ENCODE results near the gene CSK. TPM values are rescaled to one million over a fixed set of nuclear protein-coding genes. Genes with fewer than 3 reads are reported as not detected.
"Not testable (repeated sequence)": the region's sequence is repeated elsewhere in the genome, so short reads cannot be mapped to it uniquely, and the experiment has no call there.

CSK gene
- 59.9 TPM for polyA plus RNA-seq (2013, experiment 1 of 4)
- 56.1 TPM for polyA plus RNA-seq (2013, experiment 2 of 4)
- 43.9 TPM for polyA plus RNA-seq (2013, experiment 3 of 4)
- 44.4 TPM for polyA plus RNA-seq (2013, experiment 4 of 4)

DNA sequence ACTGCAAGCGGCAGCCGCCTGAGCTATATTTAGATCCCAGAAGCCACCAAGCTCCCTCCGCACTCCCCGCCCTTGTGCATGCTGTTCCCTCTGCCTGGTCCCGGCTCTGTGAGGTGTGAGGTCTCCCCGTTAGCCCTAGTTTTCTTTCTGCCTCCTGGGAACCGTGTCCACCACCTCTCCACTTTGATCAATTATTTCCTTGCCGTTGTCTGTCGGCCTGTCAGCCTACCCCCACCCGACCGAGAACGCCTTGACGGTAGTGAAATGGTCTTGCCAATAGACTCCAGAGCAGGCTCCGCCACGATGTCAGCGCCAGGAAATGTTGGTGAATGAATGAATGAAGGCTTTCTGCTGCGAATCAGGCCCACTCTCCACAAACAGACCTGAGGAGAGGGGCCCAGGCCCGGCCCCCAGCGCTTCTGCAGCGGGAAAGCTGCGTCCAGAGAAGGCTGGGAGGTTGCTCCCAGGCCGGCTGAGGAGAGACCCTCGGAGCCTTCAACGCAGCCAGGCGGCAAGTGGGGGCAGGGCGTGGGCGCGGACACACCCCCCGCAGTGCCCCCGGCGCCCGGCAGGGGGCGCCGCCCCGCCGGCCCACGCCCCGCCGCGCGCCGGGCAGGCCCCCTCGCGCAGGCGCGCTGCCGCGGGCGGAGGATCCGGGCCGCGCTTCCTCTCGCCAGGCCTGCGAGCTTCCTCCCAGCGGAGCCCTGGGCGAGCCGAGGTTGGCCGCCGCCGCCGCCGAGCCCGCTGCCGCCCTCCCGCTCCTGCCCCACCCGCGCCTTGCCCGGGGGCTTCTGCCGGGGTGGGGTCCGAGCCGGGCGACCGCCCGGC lies at the start of gene CSK:
Gene CSK, plus strand, starts transcription at position 650 of the 828 bp plus-strand sequence. CDS start 16,218 bp downstream, outside the sequence.
- WGBS, 2 experiments, result 2 to 3% methylated on average over 74 of the region's 74 CpGs
- Histone ChIP-seq H3K36me3 (ENCODE audit: control insufficient read depth, insufficient read depth, low read length) (no peaks in the 10 kb centered on the region), H3K9me3 (ENCODE audit: control insufficient read depth, low read length) (no peaks in the 10 kb centered on the region), H3K27me3 (ENCODE audit: control insufficient read depth, insufficient read depth, low read length, poor library complexity, severe bottlenecking) (peaks cover 15% of the 10 kb centered on the region), H3K4me3 (ENCODE audit: insufficient read depth, low read depth, low read length) (peak within 1 kb of the TSS; percentile 77), H3K27ac (ENCODE audit: insufficient read depth, low read depth, low read length, poor library complexity, severe bottlenecking) (no peak within 1 kb of the TSS), H3K4me1 (ENCODE audit: control insufficient read depth, insufficient read depth, low read length) (peaks cover 39% of the 10 kb centered on the region)

DNA sequence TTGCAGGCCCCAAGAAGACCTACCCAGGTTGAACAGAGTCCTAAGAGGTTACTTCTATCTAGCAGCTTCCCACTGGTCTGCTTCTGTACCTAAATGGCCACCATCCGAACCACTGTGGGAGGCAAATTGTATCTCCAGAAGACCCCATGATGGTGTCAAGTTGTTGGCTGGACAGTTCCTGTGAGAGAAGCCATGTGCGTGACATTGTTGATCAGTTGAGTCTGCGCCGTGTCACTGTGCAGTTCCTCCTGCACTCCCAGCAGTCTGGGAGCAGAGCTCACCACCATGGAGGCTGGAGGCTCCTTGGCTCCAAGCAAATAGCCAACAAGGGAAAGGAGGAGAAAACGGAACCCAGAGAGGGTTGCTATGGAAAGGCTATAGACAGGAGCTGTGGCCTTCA lies 49.0 kb upstream of the CSK start:
- WGBS, 2 experiments, result 91 to 96% methylated on average over 5 of the region's 5 CpGs
- no peak overlapping the region for H3K4me3 ChIP-seq (ENCODE audit: insufficient read depth, low read depth, low read length)
- no peak overlapping the region for H3K27ac ChIP-seq (ENCODE audit: insufficient read depth, low read depth, low read length, poor library complexity, severe bottlenecking)
- peaks cover 32% of the 10 kb centered on the region for H3K27me3 ChIP-seq (ENCODE audit: control insufficient read depth, insufficient read depth, low read length, poor library complexity, severe bottlenecking)
- H3K4me1 ChIP-seq (ENCODE audit: control insufficient read depth, insufficient read depth, low read length), result no peaks in the 10 kb centered on the region
- H3K9me3 ChIP-seq (ENCODE audit: control insufficient read depth, low read length), result no peaks in the 10 kb centered on the region
- no peaks in the 10 kb centered on the region for H3K36me3 ChIP-seq (ENCODE audit: control insufficient read depth, insufficient read depth, low read length)

DNA sequence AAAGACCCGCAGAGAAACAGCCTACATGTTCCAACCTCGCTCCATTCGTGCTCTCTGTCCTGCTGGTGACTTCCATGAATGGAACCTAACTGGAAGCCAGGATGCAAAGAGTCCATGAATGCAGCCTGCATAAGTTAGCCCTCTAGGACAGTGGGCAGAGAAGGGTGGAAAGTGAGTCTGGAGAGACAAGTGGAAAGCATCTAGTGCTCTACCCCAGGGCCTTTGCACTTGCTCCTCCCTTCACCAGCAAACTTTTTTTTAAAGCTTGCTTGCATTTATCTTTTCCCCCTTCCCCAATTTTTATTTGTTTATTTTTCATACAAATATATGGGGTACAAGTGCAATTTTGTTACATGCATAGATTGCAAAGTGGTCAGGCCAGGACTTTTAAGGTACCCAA lies 48.6 kb upstream of the CSK start:
- WGBS, 2 experiments, result 91 to 94% methylated on average over 3 of the region's 3 CpGs
- Histone ChIP-seq H3K4me1 (ENCODE audit: control insufficient read depth, insufficient read depth, low read length) (no peaks in the 10 kb centered on the region), H3K9me3 (ENCODE audit: control insufficient read depth, low read length) (no peaks in the 10 kb centered on the region), H3K27me3 (ENCODE audit: control insufficient read depth, insufficient read depth, low read length, poor library complexity, severe bottlenecking) (peaks cover 31% of the 10 kb centered on the region), H3K27ac (ENCODE audit: insufficient read depth, low read depth, low read length, poor library complexity, severe bottlenecking) (no peak overlapping the region), H3K36me3 (ENCODE audit: control insufficient read depth, insufficient read depth, low read length) (no peaks in the 10 kb centered on the region), H3K4me3 (ENCODE audit: insufficient read depth, low read depth, low read length) (no peak overlapping the region)

DNA sequence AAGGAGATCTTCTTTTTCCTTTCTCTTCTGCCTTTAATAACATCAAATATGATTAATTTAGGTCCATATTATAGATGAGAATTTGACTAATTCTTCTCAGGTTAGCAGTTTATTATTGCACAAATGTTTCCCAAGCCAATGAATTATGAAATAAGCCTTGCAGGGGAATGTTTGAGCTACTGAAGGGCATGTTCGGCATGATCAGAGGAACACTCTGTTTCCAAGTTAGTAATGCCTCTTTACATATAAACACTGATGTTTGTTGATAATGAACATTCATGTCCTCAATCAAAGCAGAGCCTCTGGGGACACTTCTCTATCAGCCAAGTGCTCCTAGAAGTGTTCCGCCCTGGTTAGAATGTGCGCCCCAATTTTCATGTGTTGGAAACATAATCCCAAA lies 46.6 kb upstream of the CSK start:
- no peaks in the 10 kb centered on the region for H3K4me1 ChIP-seq (ENCODE audit: control insufficient read depth, insufficient read depth, low read length)
- H3K27ac ChIP-seq (ENCODE audit: insufficient read depth, low read depth, low read length, poor library complexity, severe bottlenecking), result no peak overlapping the region
- peaks cover 26% of the 10 kb centered on the region for H3K27me3 ChIP-seq (ENCODE audit: control insufficient read depth, insufficient read depth, low read length, poor library complexity, severe bottlenecking)
- no peaks in the 10 kb centered on the region for H3K9me3 ChIP-seq (ENCODE audit: control insufficient read depth, low read length)
- H3K4me3 ChIP-seq (ENCODE audit: insufficient read depth, low read depth, low read length), result no peak overlapping the region
- H3K36me3 ChIP-seq (ENCODE audit: control insufficient read depth, insufficient read depth, low read length), result no peaks in the 10 kb centered on the region
- 94 to 95% methylated on average over 3 of the region's 3 CpGs for WGBS, 2 experiments

DNA sequence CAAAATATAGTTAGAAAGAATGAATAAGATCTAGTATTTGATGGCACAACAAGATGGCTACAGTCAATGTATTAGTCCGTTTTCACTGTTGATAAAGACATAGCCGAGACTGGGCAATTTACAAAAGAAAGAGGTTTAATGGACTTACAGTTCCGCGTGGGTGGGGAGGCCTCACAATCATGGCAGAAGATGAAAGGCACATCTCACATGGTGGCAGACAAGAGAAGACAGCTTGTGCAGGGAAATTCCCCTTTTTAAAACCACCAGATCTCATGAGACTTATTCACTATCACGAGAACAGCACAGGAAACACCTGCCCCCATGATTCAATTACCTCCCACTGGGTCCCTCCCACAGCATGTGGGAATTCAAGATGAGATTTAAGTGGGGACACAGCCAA lies 43.6 kb upstream of the CSK start:
- 81 to 88% methylated on average over 5 of the region's 5 CpGs for WGBS, 2 experiments
- not testable (repeated sequence) for H3K9me3 ChIP-seq (ENCODE audit: control insufficient read depth, low read length); H3K4me1 ChIP-seq (ENCODE audit: control insufficient read depth, insufficient read depth, low read length); H3K4me3 ChIP-seq (ENCODE audit: insufficient read depth, low read depth, low read length); H3K27ac ChIP-seq (ENCODE audit: insufficient read depth, low read depth, low read length, poor library complexity, severe bottlenecking); H3K36me3 ChIP-seq (ENCODE audit: control insufficient read depth, insufficient read depth, low read length)
- H3K27me3 ChIP-seq (ENCODE audit: control insufficient read depth, insufficient read depth, low read length, poor library complexity, severe bottlenecking), result peaks cover 10% of the 10 kb centered on the region

DNA sequence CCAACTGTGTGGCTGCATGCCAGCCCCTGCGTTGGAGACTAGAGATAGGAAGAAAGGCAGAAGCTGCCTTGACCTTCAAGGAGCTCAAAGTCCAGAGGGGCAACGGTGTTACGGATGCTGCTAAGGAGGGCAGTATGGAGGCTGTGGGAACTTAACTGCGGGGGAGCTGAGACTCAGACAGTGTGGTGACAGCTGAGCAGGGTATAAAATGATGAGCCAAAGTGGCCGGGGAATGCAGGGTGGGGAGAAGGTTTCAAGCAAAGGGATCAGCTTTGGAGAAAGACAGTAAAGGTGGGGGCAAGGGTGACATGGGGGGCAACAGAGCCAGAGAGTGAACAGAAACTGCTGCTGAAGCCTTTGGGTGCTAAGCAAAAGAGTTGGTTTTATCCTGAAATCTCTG lies 39.5 kb upstream of the CSK start:
- no peaks in the 10 kb centered on the region for H3K9me3 ChIP-seq (ENCODE audit: control insufficient read depth, low read length)
- H3K27me3 ChIP-seq (ENCODE audit: control insufficient read depth, insufficient read depth, low read length, poor library complexity, severe bottlenecking), result peaks cover 19% of the 10 kb centered on the region
- H3K36me3 ChIP-seq (ENCODE audit: control insufficient read depth, insufficient read depth, low read length), result no peaks in the 10 kb centered on the region
- WGBS, 2 experiments, result 92% methylated on average over 5 of the region's 5 CpGs
- H3K27ac ChIP-seq (ENCODE audit: insufficient read depth, low read depth, low read length, poor library complexity, severe bottlenecking), result no peak overlapping the region
- no peaks in the 10 kb centered on the region for H3K4me1 ChIP-seq (ENCODE audit: control insufficient read depth, insufficient read depth, low read length)
- H3K4me3 ChIP-seq (ENCODE audit: insufficient read depth, low read depth, low read length), result no peak overlapping the region

DNA sequence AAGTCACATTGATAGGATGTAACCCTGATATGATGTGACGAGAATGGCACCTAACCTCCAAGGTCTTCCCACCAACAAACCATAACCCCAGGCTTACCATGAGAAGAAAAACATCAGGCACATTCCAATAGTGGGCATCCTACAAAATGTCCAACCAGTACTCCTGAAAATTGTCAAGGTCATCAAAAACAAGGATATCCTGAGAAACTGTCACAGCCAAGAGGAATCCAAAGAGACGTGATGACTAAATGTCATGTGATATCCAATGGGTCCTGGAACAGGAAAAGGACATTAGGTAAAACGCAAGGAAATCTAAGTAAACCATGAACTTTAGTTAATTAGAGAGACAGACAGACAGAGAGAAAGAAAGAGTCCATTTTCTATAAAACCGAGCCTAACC lies 35.5 kb upstream of the CSK start:
- Histone ChIP-seq H3K36me3 (ENCODE audit: control insufficient read depth, insufficient read depth, low read length) (no peaks in the 10 kb centered on the region), H3K9me3 (ENCODE audit: control insufficient read depth, low read length) (no peaks in the 10 kb centered on the region), H3K27me3 (ENCODE audit: control insufficient read depth, insufficient read depth, low read length, poor library complexity, severe bottlenecking) (peaks cover 47% of the 10 kb centered on the region), H3K27ac (ENCODE audit: insufficient read depth, low read depth, low read length, poor library complexity, severe bottlenecking) (no peak overlapping the region), H3K4me1 (ENCODE audit: control insufficient read depth, insufficient read depth, low read length) (peaks cover 8% of the 10 kb centered on the region), H3K4me3 (ENCODE audit: insufficient read depth, low read depth, low read length) (no peak overlapping the region)
- 87 to 89% methylated on average over 4 of the region's 4 CpGs for WGBS, 2 experiments

DNA sequence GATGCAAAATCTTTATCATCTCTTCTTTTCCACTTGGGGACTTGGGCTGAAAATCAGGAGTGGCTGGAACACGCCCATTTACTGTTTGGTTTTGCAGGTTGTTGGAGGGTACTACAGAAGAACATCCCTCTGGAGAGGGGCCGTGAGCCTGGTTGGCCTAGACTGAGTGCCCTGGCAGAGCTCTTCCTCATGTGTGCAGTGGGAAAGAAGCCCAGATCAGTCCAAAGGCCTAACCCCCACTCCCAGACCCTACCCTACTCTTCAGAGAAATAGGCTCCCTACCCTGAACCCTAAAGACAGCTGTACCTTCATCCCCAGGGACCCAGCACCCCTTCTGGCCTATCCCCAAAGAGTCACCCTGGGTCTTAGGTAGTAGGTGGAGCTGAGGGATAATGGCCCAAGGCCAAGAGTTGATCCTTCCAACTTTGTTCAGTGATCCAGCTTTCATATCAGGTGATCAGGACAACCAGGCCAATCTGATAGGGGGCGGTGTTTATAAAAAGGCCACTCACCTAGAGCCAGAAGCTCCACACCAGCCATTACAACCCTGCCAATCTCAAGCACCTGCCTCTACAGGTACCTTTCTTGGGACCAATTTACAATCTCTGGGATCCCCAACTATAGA lies 33.4 kb upstream of the CSK start, which contains the start of gene CYP1A2:
Gene CYP1A2, plus strand, starts transcription at position 524 of the 625 bp plus-strand sequence. CDS start 894 bp downstream, outside the sequence.
- WGBS, 2 experiments, result 90 to 94% methylated on average over 3 of the region's 3 CpGs

DNA sequence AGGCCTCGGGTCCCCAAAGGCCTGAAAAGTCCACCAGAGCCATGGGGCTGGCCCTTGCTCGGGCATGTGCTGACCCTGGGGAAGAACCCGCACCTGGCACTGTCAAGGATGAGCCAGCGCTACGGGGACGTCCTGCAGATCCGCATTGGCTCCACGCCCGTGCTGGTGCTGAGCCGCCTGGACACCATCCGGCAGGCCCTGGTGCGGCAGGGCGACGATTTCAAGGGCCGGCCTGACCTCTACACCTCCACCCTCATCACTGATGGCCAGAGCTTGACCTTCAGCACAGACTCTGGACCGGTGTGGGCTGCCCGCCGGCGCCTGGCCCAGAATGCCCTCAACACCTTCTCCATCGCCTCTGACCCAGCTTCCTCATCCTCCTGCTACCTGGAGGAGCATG lies 32.0 kb upstream of the CSK start:
- Histone ChIP-seq H3K9me3 (ENCODE audit: control insufficient read depth, low read length) (no peaks in the 10 kb centered on the region), H3K27me3 (ENCODE audit: control insufficient read depth, insufficient read depth, low read length, poor library complexity, severe bottlenecking) (peaks cover 72% of the 10 kb centered on the region), H3K4me1 (ENCODE audit: control insufficient read depth, insufficient read depth, low read length) (peaks cover 8% of the 10 kb centered on the region), H3K4me3 (ENCODE audit: insufficient read depth, low read depth, low read length) (no peak overlapping the region), H3K27ac (ENCODE audit: insufficient read depth, low read depth, low read length, poor library complexity, severe bottlenecking) (no peak overlapping the region), H3K36me3 (ENCODE audit: control insufficient read depth, insufficient read depth, low read length) (no peaks in the 10 kb centered on the region)
- whole genome bisulfite sequencing, 2 experiments, result 95 to 96% methylated on average over 20 of the region's 20 CpGs

More for the DNA sequence above, 33.4 kb upstream of the CSK start, which contains the start of gene CYP1A2:
- Histone ChIP-seq H3K4me1 (ENCODE audit: control insufficient read depth, insufficient read depth, low read length) (peaks cover 8% of the 10 kb centered on the region), H3K36me3 (ENCODE audit: control insufficient read depth, insufficient read depth, low read length) (no peaks in the 10 kb centered on the region), H3K27ac (ENCODE audit: insufficient read depth, low read depth, low read length, poor library complexity, severe bottlenecking) (no peak within 1 kb of the TSS), H3K27me3 (ENCODE audit: control insufficient read depth, insufficient read depth, low read length, poor library complexity, severe bottlenecking) (peaks cover 67% of the 10 kb centered on the region), H3K9me3 (ENCODE audit: control insufficient read depth, low read length) (no peaks in the 10 kb centered on the region), H3K4me3 (ENCODE audit: insufficient read depth, low read depth, low read length) (no peak within 1 kb of the TSS)

DNA sequence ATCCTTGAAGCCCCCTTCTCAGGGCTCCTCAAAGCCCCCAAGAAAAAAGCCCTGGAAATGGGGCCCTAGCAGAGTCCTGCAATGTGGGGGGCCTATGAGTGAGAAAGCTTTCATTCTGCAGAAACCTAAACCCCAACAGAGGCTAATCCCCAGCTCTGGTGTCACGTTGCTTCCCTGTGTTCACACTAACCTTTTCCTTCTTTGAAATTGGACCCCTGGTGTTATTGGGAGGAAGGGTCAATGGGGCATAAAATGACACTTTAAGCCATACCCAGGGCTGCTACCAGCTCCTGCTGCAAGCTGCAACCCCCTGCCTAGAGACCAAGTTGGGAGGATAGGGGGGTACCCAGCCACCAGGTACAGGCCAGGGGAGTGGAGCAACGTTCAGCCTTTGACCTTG lies 31.1 kb upstream of the CSK start:
- Histone ChIP-seq H3K36me3 (ENCODE audit: control insufficient read depth, insufficient read depth, low read length) (no peaks in the 10 kb centered on the region), H3K9me3 (ENCODE audit: control insufficient read depth, low read length) (no peaks in the 10 kb centered on the region), H3K4me1 (ENCODE audit: control insufficient read depth, insufficient read depth, low read length) (peaks cover 8% of the 10 kb centered on the region), H3K27ac (ENCODE audit: insufficient read depth, low read depth, low read length, poor library complexity, severe bottlenecking) (no peak overlapping the region), H3K4me3 (ENCODE audit: insufficient read depth, low read depth, low read length) (no peak overlapping the region), H3K27me3 (ENCODE audit: control insufficient read depth, insufficient read depth, low read length, poor library complexity, severe bottlenecking) (peaks cover 74% of the 10 kb centered on the region)
- WGBS, 2 experiments, result 18% methylated on average over 2 of the region's 2 CpGs
